ENCODE measurements around the gene ARL4A.
A peak's percentile ranks its signal among the peaks of the same experiment; 100 is the strongest.

Gene ARL4A

DNA sequence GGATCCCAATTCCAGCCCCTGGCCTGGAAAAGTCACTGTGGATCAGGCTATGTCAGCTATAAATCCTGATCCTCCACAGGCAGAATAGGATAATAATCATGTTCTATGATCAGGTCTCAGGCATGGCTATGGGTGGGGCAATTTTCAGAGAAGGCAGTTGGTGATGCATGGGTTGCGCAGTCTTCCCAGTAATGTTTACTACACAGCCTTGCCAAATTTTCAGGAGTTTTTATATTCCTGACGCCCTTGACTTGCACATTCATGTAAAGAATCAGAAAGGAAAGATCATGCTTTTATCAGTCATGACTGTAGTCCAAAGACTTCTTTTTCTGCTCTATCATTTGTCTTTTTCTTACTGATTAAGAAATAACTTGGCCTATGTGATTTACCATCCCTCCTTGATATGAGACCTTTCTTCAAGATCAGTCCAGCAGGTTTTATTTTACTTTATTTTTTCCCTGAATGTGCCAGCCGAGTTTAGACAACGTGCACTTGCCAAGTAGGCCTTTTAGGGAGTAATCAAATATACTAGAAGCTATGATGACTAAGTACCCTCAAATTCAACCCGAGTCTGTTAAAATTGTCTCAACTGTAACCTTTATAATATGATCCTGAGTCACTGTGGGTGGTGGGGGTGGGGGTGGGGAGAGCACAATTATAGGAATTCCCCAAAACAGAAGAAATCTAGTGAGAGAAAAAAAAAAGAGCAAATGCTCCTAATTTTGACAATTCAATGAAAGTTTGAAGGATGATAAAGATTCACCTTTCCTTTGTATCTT, 31.9 kb downstream of the ARL4A start:
- Histone ChIP-seq H3K4me1 (ENCODE audit: control insufficient read depth in 1 of 2, insufficient read depth in 2 of 2, low read length in 2 of 2) (peaks cover 7 to 8% of the 10 kb centered on the region in 2 donors), H3K27ac (ENCODE audit: low read length) (peak overlapping the region; percentile 47), H3K27me3 (ENCODE audit: low read depth, low read length) (no peaks in the 10 kb centered on the region), H3K9me3 (ENCODE audit: control insufficient read depth in 1 of 2, low read length in 2 of 2) (no peaks in the 10 kb centered on the region), H3K36me3 (ENCODE audit: control insufficient read depth in 1 of 2, insufficient read depth in 2 of 2, low read length in 2 of 2) (no peaks in the 10 kb centered on the region), H3K4me3 (ENCODE audit: low read depth in 1 of 2, low read length in 2 of 2) (no peak overlapping the region)

DNA sequence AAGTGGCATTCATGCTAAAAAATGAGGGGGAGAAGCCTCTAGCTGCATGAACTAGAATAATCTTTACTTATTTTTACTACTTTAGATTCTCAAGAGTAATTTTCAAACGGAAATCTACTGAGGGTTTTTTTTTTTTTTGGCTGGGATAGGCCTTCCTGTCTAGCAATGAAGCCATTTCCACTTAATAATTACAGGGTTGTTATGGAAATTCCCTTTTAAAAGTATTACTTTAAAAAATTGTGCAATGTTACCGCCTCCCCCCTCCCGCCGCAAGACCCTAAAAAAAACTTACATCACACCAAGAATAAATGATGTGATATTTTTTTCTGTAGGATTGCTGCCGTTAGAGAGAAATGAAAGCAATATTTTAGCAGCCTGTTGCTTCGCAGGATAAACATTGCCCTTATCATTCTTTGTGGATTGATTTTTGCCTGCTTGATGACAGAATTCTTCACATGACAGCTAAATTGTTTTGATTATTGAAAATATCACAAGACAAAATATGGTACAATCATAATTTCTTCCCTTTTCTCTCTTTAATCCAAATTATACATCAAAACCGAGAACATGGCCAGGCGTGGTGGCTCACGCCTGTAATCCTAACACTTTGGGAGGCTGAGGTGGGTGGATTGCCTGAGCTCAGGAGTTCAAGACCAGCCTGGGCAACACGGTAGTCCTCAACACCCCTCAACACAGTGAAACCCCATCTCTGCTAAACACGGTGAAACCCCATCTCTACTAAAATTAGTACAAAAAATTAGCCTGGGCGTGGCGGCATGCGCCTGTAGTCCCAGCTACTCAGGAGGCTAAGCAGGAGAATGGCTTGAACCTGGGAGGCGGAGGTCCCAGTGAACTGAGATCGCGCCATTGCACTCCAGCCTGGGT, 32.8 kb downstream of the ARL4A start:
- Histone ChIP-seq H3K4me1 (ENCODE audit: control insufficient read depth in 1 of 2, insufficient read depth in 2 of 2, low read length in 2 of 2) (peaks cover 7 to 8% of the 10 kb centered on the region in 2 donors), H3K27me3 (ENCODE audit: low read depth, low read length) (no peaks in the 10 kb centered on the region), H3K9me3 (ENCODE audit: control insufficient read depth in 1 of 2, low read length in 2 of 2) (no peaks in the 10 kb centered on the region), H3K4me3 (ENCODE audit: low read depth in 1 of 2, low read length in 2 of 2) (no peak overlapping the region), H3K27ac (ENCODE audit: low read length) (peak overlapping the region; percentile 47), H3K36me3 (ENCODE audit: control insufficient read depth in 1 of 2, insufficient read depth in 2 of 2, low read length in 2 of 2) (no peaks in the 10 kb centered on the region)

- Histone ChIP-seq H3K4me1 (ENCODE audit: control insufficient read depth in 1 of 2, insufficient read depth in 2 of 2, low read length in 2 of 2) (peaks cover 7 to 8% of the 10 kb centered on the region in 2 donors), H3K9me3 (ENCODE audit: control insufficient read depth in 1 of 2, low read length in 2 of 2) (no peaks in the 10 kb centered on the region), H3K27me3 (ENCODE audit: low read depth, low read length) (no peaks in the 10 kb centered on the region), H3K4me3 (ENCODE audit: low read depth in 1 of 2, low read length in 2 of 2) (no peak overlapping the region), H3K27ac (ENCODE audit: low read length) (no peak overlapping the region), H3K36me3 (ENCODE audit: control insufficient read depth in 1 of 2, insufficient read depth in 2 of 2, low read length in 2 of 2) (no peaks in the 10 kb centered on the region)
Observed at GRCh38 chr7:12721286-12721830, 33.9 kb downstream of the ARL4A start.

- no peak overlapping the region for H3K27ac ChIP-seq (ENCODE audit: low read length)
- H3K4me1 ChIP-seq (ENCODE audit: control insufficient read depth in 1 of 2, insufficient read depth in 2 of 2, low read length in 2 of 2) = peaks cover 7 to 8% of the 10 kb centered on the region in 2 donors
- no peaks in the 10 kb centered on the region for H3K9me3 ChIP-seq (ENCODE audit: control insufficient read depth in 1 of 2, low read length in 2 of 2)
- no peaks in the 10 kb centered on the region for H3K36me3 ChIP-seq (ENCODE audit: control insufficient read depth in 1 of 2, insufficient read depth in 2 of 2, low read length in 2 of 2)
- no peak overlapping the region for H3K4me3 ChIP-seq (ENCODE audit: low read depth in 1 of 2, low read length in 2 of 2)
- H3K27me3 ChIP-seq (ENCODE audit: low read depth, low read length) = no peaks in the 10 kb centered on the region
Observed at GRCh38 chr7:12722136-12722535, 34.7 kb downstream of the ARL4A start.

GRCh38 chr7:12722636-12723605, 35.5 kb downstream of the ARL4A start:
- no peaks in the 10 kb centered on the region for H3K27me3 ChIP-seq (ENCODE audit: low read depth, low read length)
- no peak overlapping the region for H3K4me3 ChIP-seq (ENCODE audit: low read depth in 1 of 2, low read length in 2 of 2)
- H3K27ac ChIP-seq (ENCODE audit: low read length) = no peak overlapping the region
- H3K9me3 ChIP-seq (ENCODE audit: control insufficient read depth in 1 of 2, low read length in 2 of 2) = no peaks in the 10 kb centered on the region
- peaks cover 7 to 8% of the 10 kb centered on the region in 2 donors for H3K4me1 ChIP-seq (ENCODE audit: control insufficient read depth in 1 of 2, insufficient read depth in 2 of 2, low read length in 2 of 2)
- no peaks in the 10 kb centered on the region for H3K36me3 ChIP-seq (ENCODE audit: control insufficient read depth in 1 of 2, insufficient read depth in 2 of 2, low read length in 2 of 2)

GRCh38 chr7:12725575-12726316, 38.3 kb downstream of the ARL4A start:
- peaks cover 0 to 8% of the 10 kb centered on the region in 2 donors for H3K4me1 ChIP-seq (ENCODE audit: control insufficient read depth in 1 of 2, insufficient read depth in 2 of 2, low read length in 2 of 2)

GRCh38 chr7:12726908-12727307, 39.5 kb downstream of the ARL4A start:
- peaks cover 0 to 8% of the 10 kb centered on the region in 2 donors for H3K4me1 ChIP-seq (ENCODE audit: control insufficient read depth in 1 of 2, insufficient read depth in 2 of 2, low read length in 2 of 2)
- no peak overlapping the region for H3K4me3 ChIP-seq (ENCODE audit: low read depth in 1 of 2, low read length in 2 of 2)
- no peak overlapping the region for H3K27ac ChIP-seq (ENCODE audit: low read length)
- no peaks in the 10 kb centered on the region for H3K27me3 ChIP-seq (ENCODE audit: low read depth, low read length)
- H3K36me3 ChIP-seq (ENCODE audit: control insufficient read depth in 1 of 2, insufficient read depth in 2 of 2, low read length in 2 of 2) = no peaks in the 10 kb centered on the region
- no peaks in the 10 kb centered on the region for H3K9me3 ChIP-seq (ENCODE audit: control insufficient read depth in 1 of 2, low read length in 2 of 2)

More at GRCh38 chr7:12725575-12726316, 38.3 kb downstream of the ARL4A start:
- no peaks in the 10 kb centered on the region for H3K27me3 ChIP-seq (ENCODE audit: low read depth, low read length)
- no peaks in the 10 kb centered on the region for H3K9me3 ChIP-seq (ENCODE audit: control insufficient read depth in 1 of 2, low read length in 2 of 2)
- H3K4me3 ChIP-seq (ENCODE audit: low read depth in 1 of 2, low read length in 2 of 2) = no peak overlapping the region
- H3K27ac ChIP-seq (ENCODE audit: low read length) = no peak overlapping the region
- H3K36me3 ChIP-seq (ENCODE audit: control insufficient read depth in 1 of 2, insufficient read depth in 2 of 2, low read length in 2 of 2) = no peaks in the 10 kb centered on the region

DNA sequence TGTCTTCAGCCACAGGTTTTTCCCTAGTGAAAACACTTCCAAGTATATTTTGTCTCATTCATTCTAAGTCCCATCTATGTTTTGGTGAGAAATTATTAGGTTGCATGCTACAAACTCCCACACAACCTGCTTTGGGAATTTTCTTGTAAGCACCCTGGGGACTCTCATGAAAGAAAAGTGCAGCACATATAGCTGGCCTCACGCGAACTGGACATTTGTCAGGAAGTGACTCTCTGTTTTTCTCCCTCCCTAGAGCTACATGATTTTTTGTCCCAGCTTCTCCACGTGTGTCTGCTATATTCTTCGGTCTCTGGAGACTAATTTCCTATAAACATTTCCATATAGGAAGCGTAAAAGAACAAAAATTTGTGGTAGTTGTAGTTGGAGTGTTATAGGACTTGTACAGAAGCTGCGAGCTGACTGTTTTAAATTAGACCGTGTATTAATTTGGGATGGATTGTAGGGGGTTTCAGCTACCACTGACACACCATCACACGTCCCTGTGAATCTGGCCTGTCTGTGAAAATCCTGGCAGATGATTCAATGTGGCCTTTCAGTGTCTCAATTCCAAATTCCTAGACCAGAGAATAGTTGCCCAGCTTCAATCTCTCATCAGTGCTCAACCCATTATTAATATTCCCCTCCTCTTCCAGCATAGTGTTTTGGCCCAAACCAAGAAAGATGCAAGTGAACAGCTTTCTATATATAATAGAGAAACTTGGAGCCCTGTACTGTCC, 40.2 kb downstream of the ARL4A start:
- Histone ChIP-seq H3K4me3 (ENCODE audit: low read depth in 1 of 2, low read length in 2 of 2) (no peak overlapping the region), H3K27ac (ENCODE audit: low read length) (no peak overlapping the region), H3K4me1 (ENCODE audit: control insufficient read depth in 1 of 2, insufficient read depth in 2 of 2, low read length in 2 of 2) (peaks cover 0 to 8% of the 10 kb centered on the region in 2 donors), H3K36me3 (ENCODE audit: control insufficient read depth in 1 of 2, insufficient read depth in 2 of 2, low read length in 2 of 2) (no peaks in the 10 kb centered on the region), H3K9me3 (ENCODE audit: control insufficient read depth in 1 of 2, low read length in 2 of 2) (no peaks in the 10 kb centered on the region), H3K27me3 (ENCODE audit: low read depth, low read length) (no peaks in the 10 kb centered on the region)

GRCh38 chr7:12728192-12728538, 40.7 kb downstream of the ARL4A start:
- no peaks in the 10 kb centered on the region for H3K36me3 ChIP-seq (ENCODE audit: control insufficient read depth in 1 of 2, insufficient read depth in 2 of 2, low read length in 2 of 2)
- H3K9me3 ChIP-seq (ENCODE audit: control insufficient read depth in 1 of 2, low read length in 2 of 2) = no peaks in the 10 kb centered on the region
- H3K27me3 ChIP-seq (ENCODE audit: low read depth, low read length) = no peaks in the 10 kb centered on the region
- H3K27ac ChIP-seq (ENCODE audit: low read length) = no peak overlapping the region
- peaks cover 0 to 8% of the 10 kb centered on the region in 2 donors for H3K4me1 ChIP-seq (ENCODE audit: control insufficient read depth in 1 of 2, insufficient read depth in 2 of 2, low read length in 2 of 2)
- H3K4me3 ChIP-seq (ENCODE audit: low read depth in 1 of 2, low read length in 2 of 2) = no peak overlapping the region

DNA sequence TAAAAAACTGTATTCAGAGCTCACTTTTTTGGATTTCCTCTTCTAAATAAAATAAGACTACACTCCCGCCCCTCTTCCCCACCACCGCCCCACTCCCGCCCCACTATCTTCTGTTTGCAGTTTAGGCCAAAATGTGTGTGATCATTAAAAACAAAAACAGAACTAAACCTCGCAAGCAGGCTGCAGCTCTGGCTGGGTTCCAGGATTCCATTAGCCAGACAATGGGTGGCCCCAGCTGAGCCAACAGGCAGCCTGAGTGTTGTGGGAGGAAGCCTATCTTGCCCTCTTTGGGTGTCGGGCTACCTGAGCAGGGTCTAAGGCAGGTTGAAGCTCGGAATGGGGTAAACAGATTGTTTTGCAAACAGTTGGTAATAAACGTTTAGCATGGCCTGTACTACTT, 41.7 kb downstream of the ARL4A start:
- Histone ChIP-seq H3K36me3 (ENCODE audit: control insufficient read depth in 1 of 2, insufficient read depth in 2 of 2, low read length in 2 of 2) (no peaks in the 10 kb centered on the region), H3K27me3 (ENCODE audit: low read depth, low read length) (no peaks in the 10 kb centered on the region), H3K4me1 (ENCODE audit: control insufficient read depth in 1 of 2, insufficient read depth in 2 of 2, low read length in 2 of 2) (peaks cover 0 to 8% of the 10 kb centered on the region in 2 donors), H3K4me3 (ENCODE audit: low read depth in 1 of 2, low read length in 2 of 2) (no peak overlapping the region), H3K27ac (ENCODE audit: low read length) (no peak overlapping the region), H3K9me3 (ENCODE audit: control insufficient read depth in 1 of 2, low read length in 2 of 2) (no peaks in the 10 kb centered on the region)
